Esophagus muscularis mucosa (tissue), 4 donors: Measurements from ENCODE around the gene C2orf92. TPM values are rescaled to one million over a fixed set of nuclear protein-coding genes. Genes with fewer than 3 reads are reported as not detected.

Experiments
- DNase-seq: peaks from one replicate; pipeline ENCODE4 v3.0.0-alpha.2; 2017; ENCODE audit errors: extremely low spot score
- H3K27ac ChIP-seq, 4 donors: fragments of 200-600 bp; sonication (generic); replicated peaks in 1 of 4; 1 replicate in 3 of 4; 2 replicates in 1 of 4; pipeline ENCODE4 v1.5.1; 2016 to 2019; ENCODE audit warnings: mild to moderate bottlenecking in 1 of 4
- H3K27me3 ChIP-seq, 4 donors: fragments of 200-600 bp; sonication (generic); one replicate each; pipeline versions ENCODE4 v1.5.1 to v1.6.0; 2016 to 2019
- H3K36me3 ChIP-seq, 4 donors: fragments of 200-600 bp; sonication (generic); one replicate each; pipeline ENCODE4 v1.5.1; 2016 to 2019
- H3K4me1 ChIP-seq, 4 donors: fragments of 200-600 bp; sonication (generic); one replicate each; pipeline ENCODE4 v1.5.1; 2016 to 2019
- H3K4me3 ChIP-seq, 4 donors: fragments of 200-600 bp; sonication (generic); 1 replicate in 2 of 4; 2 replicates in 2 of 4; pipeline ENCODE4 v1.5.1; 2016 to 2019; ENCODE audit warnings: mild to moderate bottlenecking in 4 of 4, moderate library complexity in 1 of 4
- H3K9me3 ChIP-seq, 4 donors: fragments of 200-600 bp; sonication (generic); 1 replicate in 3 of 4; 2 replicates in 1 of 4; pipeline ENCODE4 v1.5.1; 2016 to 2019
- CTCF ChIP-seq, 3 experiments: fragments of 200-600 bp in 2 of 3; fragments of 450-650 bp in 1 of 3; sonication (generic) in 2 of 3; IDR thresholded peaks; one replicate each; pipeline ENCODE4 v1.5.1; 2017 to 2019; ENCODE audit warnings: antibody characterized with exemption in 3 of 3, mild to moderate bottlenecking in 2 of 3, moderate library complexity in 1 of 3
- EP300 ChIP-seq: sonication (generic); formaldehyde crosslinking; IDR thresholded peaks from one replicate; pipeline ENCODE4 v1.6.1; 2017; ENCODE audit warnings: antibody characterized with exemption
- POLR2A ChIP-seq: fragments of 450-650 bp; IDR thresholded peaks from one replicate; pipeline ENCODE4 v1.6.1; 2017; ENCODE audit warnings: antibody characterized with exemption, moderate library complexity, mild to moderate bottlenecking, low read depth
- POLR2AphosphoS5 ChIP-seq, 2 donors: sonication (generic); formaldehyde crosslinking; IDR thresholded peaks; one replicate each; pipeline ENCODE4 v1.6.1; 2017; ENCODE audit warnings: antibody characterized with exemption in 2 of 2
- WGBS: methylation state at CpG from one replicate; pipeline ENCODE4 v1.1.5; 2018; 5-methylcytosine and 5-hydroxymethylcytosine counted together
- intact Hi-C: fragments of 100-400 bp; cut with DNase I; formaldehyde crosslinking; loops from one replicate; pipeline ENCODE4 v1.15.1; 2023
- total RNA-seq, 4 donors: library from RNA; depleted of rRNA; stranded (reverse); fragments of >200 nt; gene quantifications; one replicate each; pipeline versions ENCODE4 v1.1.0 to v1.2.1, GENCODE V29; 2016

The C2orf92 gene
- total RNA-seq, 4 donors from 2014 or later, result 2.1 to 6.5 (median 3.6) TPM

GRCh38 chr2:97718051-97718882 lies 48.8 kb downstream of the C2orf92 start:
- Histone ChIP-seq H3K4me3 (no peak overlapping the region), H3K36me3 (no peaks in the 10 kb centered on the region), H3K9me3 (no peaks in the 10 kb centered on the region), H3K27me3 (no peaks in the 10 kb centered on the region), H3K4me1 (no peaks in the 10 kb centered on the region), H3K27ac (no peak overlapping the region)
- 88% methylated on average over 11 of the region's 21 CpGs for WGBS
- TF ChIP-seq POLR2A (no peak), CTCF (IDR thresholded peaks at IDR 0.05) (no peak), EP300 (no peak), POLR2AphosphoS5 (IDR thresholded peaks at IDR 0.05) (no peak)
- DNase-seq, result no peak
- intact Hi-C loops, result no loop called here

DNA sequence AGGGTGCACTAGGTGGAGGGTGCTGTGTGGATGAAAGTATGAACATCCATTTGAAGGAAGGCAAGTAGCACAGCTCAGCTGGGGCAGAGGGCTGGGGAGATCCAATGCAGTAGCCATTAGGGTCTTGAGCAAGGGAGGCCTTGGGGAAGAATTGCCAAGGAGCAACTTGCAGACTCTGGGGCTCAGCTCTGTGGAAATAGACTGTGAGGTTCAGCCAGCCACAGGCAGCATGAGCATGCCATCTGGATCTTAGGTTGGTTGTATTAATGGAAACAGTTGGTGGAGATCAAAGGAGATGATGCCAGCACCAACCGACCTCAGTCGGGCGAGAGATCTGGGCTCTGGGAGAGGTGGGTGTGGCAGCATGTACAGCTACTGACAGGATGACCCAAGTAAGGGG lies 49.4 kb downstream of the C2orf92 start:
- TF ChIP-seq POLR2AphosphoS5 (IDR thresholded peaks at IDR 0.05) (no peak), CTCF (IDR thresholded peaks at IDR 0.05) (no peak), POLR2A (no peak), EP300 (no peak)
- Histone ChIP-seq H3K4me1 (no peaks in the 10 kb centered on the region), H3K27ac (no peak overlapping the region), H3K36me3 (no peaks in the 10 kb centered on the region), H3K9me3 (no peaks in the 10 kb centered on the region), H3K27me3 (peaks cover 0 to 4% (median 2%) of the 10 kb centered on the region in 4 donors), H3K4me3 (no peak overlapping the region)
- no peak for DNase-seq
- intact Hi-C loops, result no loop called here
- 76% methylated on average over 3 of the region's 3 CpGs for WGBS

- intact Hi-C loops, result no loop called here
- WGBS, result 96% methylated on average over 16 of the region's 16 CpGs
- Histone ChIP-seq H3K27me3 (peaks cover 0 to 9% (median 3%) of the 10 kb centered on the region in 4 donors), H3K36me3 (no peaks in the 10 kb centered on the region), H3K4me1 (no peaks in the 10 kb centered on the region), H3K27ac (no peak overlapping the region), H3K9me3 (no peaks in the 10 kb centered on the region), H3K4me3 (no peak overlapping the region)
- no peak for TF ChIP-seq POLR2A
- no peak for TF ChIP-seq EP300
- TF ChIP-seq CTCF (IDR thresholded peaks at IDR 0.05), result no peak
- no peak for TF ChIP-seq POLR2AphosphoS5 (IDR thresholded peaks at IDR 0.05)
- no peak for DNase-seq
Measured at GRCh38 chr2:97719362-97720155, 50.0 kb downstream of the C2orf92 start.

- Histone ChIP-seq H3K4me1 (peaks cover 0 to 7% (median 2%) of the 10 kb centered on the region in 4 donors), H3K27ac (no peak overlapping the region), H3K9me3 (no peaks in the 10 kb centered on the region), H3K27me3 (peaks cover 0 to 19% (median 3%) of the 10 kb centered on the region in 4 donors), H3K36me3 (no peaks in the 10 kb centered on the region), H3K4me3 (no peak overlapping the region)
- intact Hi-C loops, result no loop called here
- WGBS, result 76% methylated on average over 2 of the region's 2 CpGs
- DNase-seq, result no peak
- TF ChIP-seq CTCF (IDR thresholded peaks at IDR 0.05), result no peak
- no peak for TF ChIP-seq POLR2A
- TF ChIP-seq POLR2AphosphoS5 (IDR thresholded peaks at IDR 0.05), result no peak
- no peak for TF ChIP-seq EP300
Measured at GRCh38 chr2:97720746-97721145, 51.2 kb downstream of the C2orf92 start.
